Kidney (tissue), 14 donors: ENCODE data around the gene UBE2L3. TPM values are rescaled to one million over a fixed set of nuclear protein-coding genes. Genes with fewer than 3 reads are reported as not detected.

Source experiments
- DNase-seq, 5 donors: peaks; one replicate each; pipeline ENCODE4 v3.0.0-alpha.2; 2013 to 2020
- FAIRE-seq: peaks from 2 replicates; lab custom pipeline; 2012; peaks lifted over from hg19 to GRCh38; lab: Jason Lieb, UNC
- H3K27ac ChIP-seq, 2 donors: one replicate each; pipeline ENCODE4 v1.7.0; 2013; ENCODE audit warnings: low read depth in 2 of 2, low read length in 2 of 2, inconsistent platforms in 1 of 2
- H3K27me3 ChIP-seq: one replicate; pipeline ENCODE4 v1.7.1; 2013; ENCODE audit warnings: low read length, inconsistent platforms; ENCODE audit not compliant: control insufficient read depth, insufficient read depth
- H3K36me3 ChIP-seq, 3 donors: one replicate each; pipeline versions ENCODE4 v1.7.0 to v1.7.1; 2013; ENCODE audit warnings: low read length in 3 of 3, control low read depth in 1 of 3, inconsistent platforms in 1 of 3; ENCODE audit not compliant: insufficient read depth in 3 of 3, control insufficient read depth in 2 of 3
- H3K4me1 ChIP-seq, 3 donors: one replicate each; pipeline versions ENCODE4 v1.7.0 to v1.7.1; 2013; ENCODE audit warnings: low read length in 3 of 3, inconsistent platforms in 1 of 3, low read depth in 1 of 3; ENCODE audit not compliant: control insufficient read depth in 2 of 3, insufficient read depth in 2 of 3
- H3K4me3 ChIP-seq, 3 donors: one replicate each; pipeline versions ENCODE4 v1.7.0 to v1.8.1; 2013; ENCODE audit warnings: low read length in 3 of 3, control low read depth in 1 of 3, inconsistent platforms in 1 of 3
- H3K9ac ChIP-seq, 3 donors: one replicate each; pipeline versions ENCODE4 v1.7.0 to v1.7.1; 2013; ENCODE audit warnings: low read length in 3 of 3, control low read depth in 1 of 3, inconsistent platforms in 1 of 3
- H3K9me3 ChIP-seq, 3 donors: one replicate each; pipeline versions ENCODE4 v1.7.0 to v1.7.1; 2013; ENCODE audit warnings: low read length in 3 of 3, control low read depth in 1 of 3, inconsistent platforms in 1 of 3; ENCODE audit not compliant: control insufficient read depth in 2 of 3, insufficient read depth in 1 of 3
- CTCF ChIP-seq: IDR thresholded peaks from 3 replicates; pipeline ENCODE4 v1.5.1; 2012; ENCODE audit warnings: mild to moderate bottlenecking, moderate library complexity, borderline replicate concordance; ENCODE audit not compliant: insufficient read depth; ENCODE audit errors: extremely low read depth
- intact Hi-C: fragments of 100-400 bp; cut with DNase I; formaldehyde crosslinking; loops from one replicate; pipeline ENCODE4 v1.11.1; 2022
- microRNA-seq: library from miRNA; unstranded; fragments of <30 nt; microRNA quantifications from one replicate; pipeline ENCODE4 v1.2.0, GENCODE V29; 2020
- polyA plus RNA-seq: library from polyadenylated mRNA; stranded (reverse); fragments of 350-450 nt; fragmentation: Illumina TruSeq; extraction: RNeasy Lipid Tissue Mini Kit (QIAGEN cat#74804); gene quantifications from one replicate; pipeline ENCODE4 v1.2.3, GENCODE V29; 2014; ENCODE audit warnings: low read depth, low replicate concordance; ENCODE audit not compliant: insufficient read depth
- total RNA-seq: library from RNA; stranded (reverse); fragmentation: NEBNext Ultra II Directional; extraction: Animal tissue kit (Norgen Biotek cat#: 25700); gene quantifications from one replicate; pipeline ENCODE4 v1.2.1, GENCODE V29; 2021
- donor health status: control.
- donor health status: control.
- donor health status: control.
- donor health status: control.
- donor health status: control.
- donor health status: DM: yes; HTN: yes; CAD: no.
- donor health status: Normal renal cell carcinoma (clear cell type).

Gene UBE2L3
- total and polyA plus RNA-seq, 2 donors from 2014 or later = 45.8 to 70.0 TPM

GRCh38 chr22:21672107-21672629 lies 104.7 kb downstream of the UBE2L3 start:
- FAIRE-seq (no peak), DNase-seq (no peak)
- no peaks in the 10 kb centered on the region for H3K9me3 ChIP-seq
- no peak for TF ChIP-seq CTCF
- peaks cover 5 to 30% (median 25%) of the 10 kb centered on the region in 3 donors for H3K36me3 ChIP-seq
- H3K27ac ChIP-seq = no peak overlapping the region
- no peak overlapping the region for H3K4me3 ChIP-seq
- H3K27me3 ChIP-seq = no peaks in the 10 kb centered on the region
- H3K4me1 ChIP-seq = peaks cover 0 to 9% (median 9%) of the 10 kb centered on the region in 3 donors
- H3K9ac ChIP-seq = no peak overlapping the region
- intact Hi-C loops = no loop called here

Small RNAs within 50 kb of the gene (microRNA-seq; reads per million reads assigned to microRNA genes)
- 144 reads per million, percentile 58 among the genes with 10 or more reads in this experiment for gene MIR130B
- 1.4 reads per million for gene MIR301B

Other genes with a start within 250 kb of the UBE2L3 start
- 0.16 TPM for gene RIMBP3B, start 184.0 kb upstream of the UBE2L3 start, total RNA-seq
- gene RIMBP3B, start 184.0 kb upstream of the UBE2L3 start, polyA plus RNA-seq = not detected
- 4.2 TPM for gene HIC2, start 150.3 kb upstream of the UBE2L3 start, total RNA-seq
- gene HIC2, start 150.3 kb upstream of the UBE2L3 start, polyA plus RNA-seq = 1.4 TPM
- 1.4 TPM for gene TMEM191C, start 100.3 kb upstream of the UBE2L3 start, total RNA-seq
- 2.1 TPM for gene TMEM191C, start 100.3 kb upstream of the UBE2L3 start, polyA plus RNA-seq
- 0.22 TPM for gene RIMBP3C, start 16.3 kb upstream of the UBE2L3 start, total RNA-seq
- not detected for gene RIMBP3C, start 16.3 kb upstream of the UBE2L3 start, polyA plus RNA-seq
- gene YDJC, start 62.3 kb downstream of the UBE2L3 start, total RNA-seq = 24.7 TPM
- gene YDJC, start 62.3 kb downstream of the UBE2L3 start, polyA plus RNA-seq = 28.2 TPM
- 0.22 TPM for gene CCDC116, start 65.0 kb downstream of the UBE2L3 start, total RNA-seq
- 0.22 TPM for gene CCDC116, start 65.0 kb downstream of the UBE2L3 start, polyA plus RNA-seq
- gene SDF2L1, start 74.6 kb downstream of the UBE2L3 start, total RNA-seq = 56.1 TPM
- 79.6 TPM for gene SDF2L1, start 74.6 kb downstream of the UBE2L3 start, polyA plus RNA-seq
- gene PPIL2, start 98.3 kb downstream of the UBE2L3 start, total RNA-seq = 46.9 TPM
- 31.6 TPM for gene PPIL2, start 98.3 kb downstream of the UBE2L3 start, polyA plus RNA-seq
- gene YPEL1, start 168.1 kb downstream of the UBE2L3 start, total RNA-seq = 6.1 TPM
- gene YPEL1, start 168.1 kb downstream of the UBE2L3 start, polyA plus RNA-seq = 2.2 TPM